LNCAP (cell line): Measurements from ENCODE around the gene FAM114A1.

Experiments
- CTCF ChIP-seq: fragments of 450-650 bp; IDR thresholded peaks from 2 replicates; pipeline ENCODE4 v1.5.1; 2017; ENCODE audit warnings: mild to moderate bottlenecking

The FAM114A1 gene

GRCh38 chr4:38982361-38983095 lies 114.9 kb downstream of the FAM114A1 start:
- TF ChIP-seq CTCF: no peak

GRCh38 chr4:38983291-38983690 lies 115.7 kb downstream of the FAM114A1 start:
- no peak for TF ChIP-seq CTCF

- TF ChIP-seq CTCF: no peak
Measured at GRCh38 chr4:38983787-38984598, 116.4 kb downstream of the FAM114A1 start.

- TF ChIP-seq CTCF: no peak
Measured at GRCh38 chr4:38985410-38986100, 117.9 kb downstream of the FAM114A1 start.

- TF ChIP-seq CTCF: no peak
Measured at GRCh38 chr4:38987491-38987890, 119.9 kb downstream of the FAM114A1 start.

- no peak for TF ChIP-seq CTCF
Measured at GRCh38 chr4:38989487-38989886, 121.9 kb downstream of the FAM114A1 start.

- no peak for TF ChIP-seq CTCF
Measured at GRCh38 chr4:38990241-38990640, 122.6 kb downstream of the FAM114A1 start.
